Heart left ventricle (tissue), 16 donors: Measurements from ENCODE around the gene KATNBL1. TPM values are rescaled to one million over a fixed set of nuclear protein-coding genes. Genes with fewer than 3 reads are reported as not detected.

Experiments
- ATAC-seq, 4 donors: fragments of 200-7000 bp; cut with Tn5 transposase; one replicate each; pipeline ENCODE4 v1.9.1; 2020 to 2022; ENCODE audit warnings: moderate library complexity in 4 of 4, mild to moderate bottlenecking in 3 of 4, moderate number of reproducible peaks in 1 of 4
- DNase-seq, 5 donors: peaks; one replicate each; pipeline ENCODE4 v3.0.0-alpha.2; 2020
- H3K27ac ChIP-seq, 12 donors: fragments of 200-600 bp; sonication (generic) in 4 of 12; one replicate each; pipeline versions ENCODE4 v1.5.0 to v1.8.0; 2016 to 2022; ENCODE audit warnings: mild to moderate bottlenecking in 2 of 12
- H3K27me3 ChIP-seq, 9 donors: fragments of 200-600 bp; sonication (generic) in 2 of 9; one replicate each; pipeline versions ENCODE4 v1.5.1 to v1.8.0; 2016 to 2022; ENCODE audit warnings: mild to moderate bottlenecking in 3 of 9
- H3K36me3 ChIP-seq, 9 donors: fragments of 200-600 bp; sonication (generic) in 2 of 9; one replicate each; pipeline versions ENCODE4 v1.5.0 to v1.8.0; 2018 to 2022; ENCODE audit warnings: mild to moderate bottlenecking in 2 of 9
- H3K4me1 ChIP-seq, 12 donors: fragments of 200-600 bp; sonication (generic) in 4 of 12; one replicate each; pipeline versions ENCODE4 v1.5.0 to v1.8.0; 2016 to 2022; ENCODE audit warnings: mild to moderate bottlenecking in 3 of 12
- H3K4me3 ChIP-seq, 12 donors: fragments of 200-600 bp; sonication (generic) in 4 of 12; one replicate each; pipeline versions ENCODE4 v1.5.0 to v1.8.0; 2017 to 2022; ENCODE audit warnings: mild to moderate bottlenecking in 9 of 12, moderate library complexity in 4 of 12
- H3K9me3 ChIP-seq, 12 donors: fragments of 200-600 bp; sonication (generic) in 4 of 12; one replicate each; pipeline versions ENCODE4 v1.5.0 to v1.8.0; 2016 to 2022; ENCODE audit warnings: mild to moderate bottlenecking in 1 of 12
- POLR2A ChIP-seq, 2 donors: fragments of 450-650 bp; IDR thresholded peaks; one replicate each; pipeline ENCODE4 v1.6.1; 2017; ENCODE audit warnings: antibody characterized with exemption in 2 of 2, mild to moderate bottlenecking in 2 of 2, moderate library complexity in 2 of 2
- WGBS, 4 donors: extraction: QIAGEN DNeasy Blood & Tissue Kit in 2 of 4; methylation state at CpG; one replicate each; pipeline versions ENCODE4 v1.1.5 to v1.1.7; 2013 to 2018; 5-methylcytosine and 5-hydroxymethylcytosine counted together
- intact Hi-C, 10 donors: fragments of 100-400 bp; cut with DNase I; formaldehyde crosslinking; loops; one replicate each; pipeline versions ENCODE4 v1.11.1 to v1.14.2; 2022
- polyA plus RNA-seq, 2 donors: library from polyadenylated mRNA; stranded (reverse); fragments of 200-250 nt; gene quantifications; one replicate each; pipeline ENCODE4 v1.2.3, GENCODE V29; 2013
- total RNA-seq, 9 donors: library from RNA; depleted of rRNA in 2 of 9; stranded (reverse); fragments of >200 nt in 2 of 9; fragmentation: NEBNext Ultra II Directional in 3 of 9; extraction: Animal tissue kit (Norgen Biotek cat#: 25700) in 3 of 9; gene quantifications; one replicate each; pipeline versions ENCODE4 v1.1.0 to v1.2.4, GENCODE V29; 2016 to 2023
- TF ChIP-seq, protein P1 (sequence below), 12 donors: fragments of 200-600 bp; sonication (generic) in 4 of 12; IDR thresholded peaks; one replicate each; pipeline versions ENCODE4 v1.5.0 to v1.8.0; 2018 to 2022; ENCODE audit warnings: antibody characterized with exemption in 12 of 12, mild to moderate bottlenecking in 5 of 12
- donor health status: ischemic (EF 13 %, LVEDD 7.1; RV severe dilation, severe dysfunction).
- donor health status: healthy with polysubstance abuse.
- donor health status: DM: no; HTN: yes; CAD: no.
- donor health status: DM: no; HTN: no; CAD: no.
- donor health status: ischemic (EF 25% LVEDD 6.9; RV normal size, moderate dysfunction).
- donor health status: ischemic (EF 25% LVEDD 5.7; RV mildly dilated, moderate dysfunction).
- donor health status: healthy.
- donor health status: DM: yes; HTN: yes; CAD: no.
- donor health status: ischemic (EF 35%, LVEDD 5.7; RV mildly dilated, moderate dysfunction).
- donor health status: nonischemic (EF 11% LVEDD 7.7; RV severe dilation, severe dysfunction).
- donor health status: DM: yes; HTN: yes; CAD: no.
- donor health status: PGD.
- donor health status: ischemic (EF 29% LVEDD 5.4; RV normal size, mild dysfunction).
- donor health status: nonischemic (EF 23%, LVEDD 6.1; RV moderate dilation, normal function).

KATNBL1 gene
- total and polyA plus RNA-seq, 11 donors: 10.1 to 21.7 (median 15.6) TPM

DNA sequence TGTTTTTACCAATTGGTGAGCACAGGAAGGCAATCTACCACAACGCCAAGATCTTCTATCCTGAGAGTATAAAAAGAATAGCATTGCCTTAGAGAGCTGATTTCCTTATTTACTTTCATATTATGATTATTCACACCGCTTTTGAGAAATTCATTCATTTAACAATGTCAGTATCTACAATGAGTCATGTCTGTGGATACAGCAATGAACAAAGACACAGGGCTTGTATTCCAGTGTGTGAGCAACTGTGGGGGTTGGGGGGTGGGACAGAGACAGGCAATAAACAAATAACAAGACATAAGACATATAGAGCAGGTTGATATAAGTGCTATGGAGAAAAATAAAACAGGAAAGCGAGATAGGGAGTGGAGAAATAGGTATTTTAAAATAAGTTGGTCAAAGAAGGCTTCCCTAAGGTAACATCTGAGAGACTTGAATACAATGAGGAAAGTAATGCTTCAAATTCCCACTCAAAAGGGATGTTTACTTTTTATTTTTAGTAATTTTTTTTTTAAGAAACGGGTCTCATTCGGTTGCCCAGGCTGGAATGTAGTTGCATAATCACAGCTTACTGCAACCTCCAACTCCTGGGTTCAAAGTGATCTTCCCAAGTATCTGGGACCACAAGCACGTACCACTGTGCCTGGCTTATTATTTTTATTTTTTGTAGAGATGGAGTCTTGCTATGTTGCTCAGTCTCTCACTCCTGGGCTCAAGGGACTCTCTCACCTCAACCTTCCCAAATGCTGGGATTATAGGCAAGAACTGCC lies 62.3 kb downstream of the KATNBL1 start:
- no peak for DNase-seq
- peaks cover 0 to 98% (median 76%) of the 10 kb centered on the region in 9 donors for H3K36me3 ChIP-seq

DNA sequence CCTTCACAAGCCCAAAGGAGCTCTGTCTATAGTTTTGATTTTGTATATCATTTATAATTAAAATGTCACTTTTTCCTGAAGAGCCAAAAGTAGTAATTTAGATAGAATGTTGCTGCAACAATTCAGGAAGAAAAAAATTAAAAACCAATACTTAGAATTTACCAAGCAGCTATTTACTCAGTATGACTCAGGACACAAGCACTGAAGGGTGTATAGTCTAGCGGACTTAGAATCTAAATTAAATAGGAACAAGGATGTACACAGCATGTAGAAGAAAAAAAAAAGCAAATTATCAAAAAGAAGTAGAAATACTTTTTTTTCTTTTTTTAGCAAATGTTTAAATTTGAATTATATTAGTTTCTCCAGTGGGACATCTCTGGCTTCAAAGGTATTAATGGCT lies 76.4 kb downstream of the KATNBL1 start:
- TF ChIP-seq, protein P1, sequence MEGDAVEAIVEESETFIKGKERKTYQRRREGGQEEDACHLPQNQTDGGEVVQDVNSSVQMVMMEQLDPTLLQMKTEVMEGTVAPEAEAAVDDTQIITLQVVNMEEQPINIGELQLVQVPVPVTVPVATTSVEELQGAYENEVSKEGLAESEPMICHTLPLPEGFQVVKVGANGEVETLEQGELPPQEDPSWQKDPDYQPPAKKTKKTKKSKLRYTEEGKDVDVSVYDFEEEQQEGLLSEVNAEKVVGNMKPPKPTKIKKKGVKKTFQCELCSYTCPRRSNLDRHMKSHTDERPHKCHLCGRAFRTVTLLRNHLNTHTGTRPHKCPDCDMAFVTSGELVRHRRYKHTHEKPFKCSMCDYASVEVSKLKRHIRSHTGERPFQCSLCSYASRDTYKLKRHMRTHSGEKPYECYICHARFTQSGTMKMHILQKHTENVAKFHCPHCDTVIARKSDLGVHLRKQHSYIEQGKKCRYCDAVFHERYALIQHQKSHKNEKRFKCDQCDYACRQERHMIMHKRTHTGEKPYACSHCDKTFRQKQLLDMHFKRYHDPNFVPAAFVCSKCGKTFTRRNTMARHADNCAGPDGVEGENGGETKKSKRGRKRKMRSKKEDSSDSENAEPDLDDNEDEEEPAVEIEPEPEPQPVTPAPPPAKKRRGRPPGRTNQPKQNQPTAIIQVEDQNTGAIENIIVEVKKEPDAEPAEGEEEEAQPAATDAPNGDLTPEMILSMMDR (IDR thresholded peaks at IDR 0.05): no peak
- TF ChIP-seq POLR2A (IDR thresholded peaks at IDR 0.05): no peak
- ATAC-seq: no peak
- 92 to 100% (median 97%) methylated on average over 1 of the region's 1 CpG for WGBS, 4 donors

More for the DNA sequence above, 62.3 kb downstream of the KATNBL1 start:
- Histone ChIP-seq H3K27ac (no peak overlapping the region), H3K9me3 (no peaks in the 10 kb centered on the region), H3K4me1 (no peaks in the 10 kb centered on the region), H3K4me3 (no peak overlapping the region), H3K27me3 (no peaks in the 10 kb centered on the region)
- 62 to 68% (median 68%) methylated on average over 6 of the region's 6 CpGs for WGBS, 4 donors
- intact Hi-C loops: no loop called here
- no peak for ATAC-seq
- TF ChIP-seq, protein P1 (IDR thresholded peaks at IDR 0.05): no peak
- no peak for TF ChIP-seq POLR2A (IDR thresholded peaks at IDR 0.05)

DNA sequence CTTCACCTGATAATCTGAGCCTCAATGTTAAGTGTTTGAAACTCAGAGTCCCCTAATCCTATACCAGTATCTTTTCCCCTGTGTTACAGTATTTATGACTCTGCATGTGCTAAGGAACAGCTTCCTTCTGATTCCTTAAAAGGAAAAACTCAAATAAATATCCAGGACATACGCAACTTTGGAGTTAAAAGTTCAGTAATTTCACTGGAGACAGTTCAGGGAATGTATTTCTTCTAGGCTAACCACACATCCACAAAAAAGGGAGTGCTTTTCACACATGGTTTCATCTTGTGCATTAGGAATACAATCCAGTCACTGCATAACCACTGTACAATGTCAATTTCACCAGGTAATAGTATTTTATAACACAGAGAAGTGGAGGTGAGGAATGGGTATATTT lies 77.0 kb downstream of the KATNBL1 start:
- ATAC-seq: no peak
- intact Hi-C loops: no loop called here
- Histone ChIP-seq H3K36me3 (peaks cover 0 to 8% (median 0%) of the 10 kb centered on the region in 9 donors), H3K27me3 (no peaks in the 10 kb centered on the region), H3K4me3 (no peak overlapping the region), H3K27ac (no peak overlapping the region), H3K4me1 (no peaks in the 10 kb centered on the region), H3K9me3 (no peaks in the 10 kb centered on the region)
- TF ChIP-seq, protein P1 (IDR thresholded peaks at IDR 0.05): no peak
- no peak for TF ChIP-seq POLR2A (IDR thresholded peaks at IDR 0.05)
- WGBS, 4 donors: 88 to 96% (median 95%) methylated on average over 1 of the region's 1 CpG
- no peak for DNase-seq

More for the DNA sequence above, 76.4 kb downstream of the KATNBL1 start:
- no peaks in the 10 kb centered on the region for H3K27me3 ChIP-seq
- DNase-seq: no peak
- H3K36me3 ChIP-seq: peaks cover 0 to 14% (median 3%) of the 10 kb centered on the region in 9 donors
- no peak overlapping the region for H3K27ac ChIP-seq
- no peaks in the 10 kb centered on the region for H3K4me1 ChIP-seq
- intact Hi-C loops: no loop called here
- no peak overlapping the region for H3K4me3 ChIP-seq
- no peaks in the 10 kb centered on the region for H3K9me3 ChIP-seq

DNA sequence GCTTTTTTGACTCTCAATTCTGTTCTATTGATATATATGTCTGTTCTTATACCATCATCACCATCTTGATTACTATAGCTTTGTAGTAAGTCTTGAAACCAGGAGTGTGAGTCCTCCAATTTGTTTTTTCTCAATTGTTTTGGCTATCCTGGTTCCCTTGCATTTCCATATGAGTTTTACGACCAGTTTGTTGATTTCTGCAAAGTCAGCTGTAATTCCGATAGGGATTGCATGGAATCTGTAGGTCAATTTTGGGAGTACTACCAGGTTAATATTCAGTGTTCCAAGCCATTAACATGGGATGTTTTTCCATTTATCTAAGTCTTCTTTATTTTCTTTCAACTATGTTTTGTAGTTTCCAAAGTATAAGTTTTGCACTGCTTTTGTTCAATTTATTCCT lies 81.0 kb downstream of the KATNBL1 start:
- Histone ChIP-seq H3K4me3 (no peak overlapping the region), H3K27me3 (no peaks in the 10 kb centered on the region), H3K27ac (no peak overlapping the region), H3K9me3 (no peaks in the 10 kb centered on the region), H3K36me3 (peaks cover 0 to 5% (median 0%) of the 10 kb centered on the region in 9 donors), H3K4me1 (no peaks in the 10 kb centered on the region)
- ATAC-seq (no peak), DNase-seq (no peak)
- intact Hi-C loops: no loop called here
- WGBS, 4 donors: 46 to 50% (median 48%) methylated on average over 2 of the region's 2 CpGs
- TF ChIP-seq, protein P1 (IDR thresholded peaks at IDR 0.05): no peak
- TF ChIP-seq POLR2A (IDR thresholded peaks at IDR 0.05): no peak
